KMS-11 (cell line): Measurements from ENCODE around the gene ZNF783.
A peak's percentile ranks its signal among the peaks of the same experiment; 100 is the strongest.

ENCODE experiments used
- H2AFZ ChIP-seq: fragments of 200-600 bp; sonication (generic); 2 replicates; pipeline ENCODE4 v1.6.1; 2016; ENCODE audit warnings: antibody characterized with exemption, mixed run types, low read depth
- H3K27ac ChIP-seq: fragments of 200-600 bp; sonication (generic); 2 replicates; pipeline ENCODE4 v1.6.1; 2016; ENCODE audit warnings: mild to moderate bottlenecking, mixed run types
- H3K27me3 ChIP-seq: fragments of 200-600 bp; sonication (generic); 2 replicates; pipeline ENCODE4 v1.6.1; 2017; ENCODE audit warnings: mild to moderate bottlenecking, low read depth, mixed run types, moderate library complexity; ENCODE audit not compliant: insufficient read depth
- H3K36me3 ChIP-seq: fragments of 200-600 bp; sonication (generic); 2 replicates; pipeline ENCODE4 v1.6.1; 2017; ENCODE audit warnings: mild to moderate bottlenecking, mixed run types; ENCODE audit not compliant: insufficient read depth
- H3K4me1 ChIP-seq: fragments of 200-600 bp; sonication (generic); 2 replicates; pipeline ENCODE4 v1.6.1; 2016; ENCODE audit warnings: mild to moderate bottlenecking, low read depth, mixed run types; ENCODE audit not compliant: poor library complexity, severe bottlenecking
- H3K4me2 ChIP-seq: fragments of 200-600 bp; sonication (generic); 2 replicates; pipeline ENCODE4 v1.7.0; 2016; ENCODE audit warnings: mild to moderate bottlenecking, mixed run types
- H3K4me3 ChIP-seq: fragments of 200-600 bp; sonication (generic); IDR thresholded peaks from 2 replicates; pipeline ENCODE4 v1.6.1; 2017; ENCODE audit warnings: low read depth, low read length, mixed read lengths; ENCODE audit not compliant: insufficient read depth
- H3K79me2 ChIP-seq: fragments of 200-600 bp; sonication (generic); 2 replicates; pipeline ENCODE4 v1.6.1; 2016; ENCODE audit warnings: low read depth, mixed run types; ENCODE audit not compliant: insufficient read depth
- H3K9ac ChIP-seq: fragments of 200-600 bp; sonication (generic); 2 replicates; pipeline ENCODE4 v1.6.1; 2016; ENCODE audit warnings: mild to moderate bottlenecking, mixed run types
- H4K20me1 ChIP-seq: fragments of 200-600 bp; sonication (generic); 2 replicates; pipeline ENCODE4 v1.6.1; 2016; ENCODE audit warnings: mild to moderate bottlenecking, mixed run types; ENCODE audit not compliant: insufficient read depth
- TF ChIP-seq, protein P1 (sequence below): fragments of 200-600 bp; sonication (generic); conservative IDR thresholded peaks from 2 replicates; pipeline ENCODE4 v1.6.1; 2017; ENCODE audit warnings: low read depth, mild to moderate bottlenecking, antibody characterized with exemption, low read length, moderate library complexity, mixed read lengths

Gene ZNF783

DNA sequence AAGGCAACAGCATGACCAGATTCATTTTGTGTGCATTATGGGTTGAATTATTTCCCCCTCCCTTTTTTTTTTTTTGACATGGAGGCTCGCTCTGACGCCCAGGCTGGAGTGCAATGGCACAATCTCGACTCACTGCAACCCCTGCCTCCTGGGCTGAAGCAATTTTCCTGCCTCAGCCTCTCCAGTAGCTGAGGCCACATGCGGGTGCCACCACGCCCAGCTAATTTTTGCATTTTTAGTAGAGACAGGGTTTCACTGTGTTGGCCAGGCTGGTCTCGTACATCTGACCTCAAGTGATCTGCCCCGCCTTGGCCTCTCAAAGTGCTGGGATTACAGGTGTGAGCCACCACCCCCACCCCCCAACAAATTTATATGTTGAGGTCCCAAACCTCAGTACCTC is 42.0 kb downstream of the ZNF783 start:
- no peak overlapping the region for H3K4me3 ChIP-seq
- no peak overlapping the region for H3K27ac ChIP-seq
- H3K27me3 ChIP-seq, result no peaks in the 10 kb centered on the region
- H4K20me1 ChIP-seq, result no peaks in the 10 kb centered on the region
- TF ChIP-seq, protein P1, sequence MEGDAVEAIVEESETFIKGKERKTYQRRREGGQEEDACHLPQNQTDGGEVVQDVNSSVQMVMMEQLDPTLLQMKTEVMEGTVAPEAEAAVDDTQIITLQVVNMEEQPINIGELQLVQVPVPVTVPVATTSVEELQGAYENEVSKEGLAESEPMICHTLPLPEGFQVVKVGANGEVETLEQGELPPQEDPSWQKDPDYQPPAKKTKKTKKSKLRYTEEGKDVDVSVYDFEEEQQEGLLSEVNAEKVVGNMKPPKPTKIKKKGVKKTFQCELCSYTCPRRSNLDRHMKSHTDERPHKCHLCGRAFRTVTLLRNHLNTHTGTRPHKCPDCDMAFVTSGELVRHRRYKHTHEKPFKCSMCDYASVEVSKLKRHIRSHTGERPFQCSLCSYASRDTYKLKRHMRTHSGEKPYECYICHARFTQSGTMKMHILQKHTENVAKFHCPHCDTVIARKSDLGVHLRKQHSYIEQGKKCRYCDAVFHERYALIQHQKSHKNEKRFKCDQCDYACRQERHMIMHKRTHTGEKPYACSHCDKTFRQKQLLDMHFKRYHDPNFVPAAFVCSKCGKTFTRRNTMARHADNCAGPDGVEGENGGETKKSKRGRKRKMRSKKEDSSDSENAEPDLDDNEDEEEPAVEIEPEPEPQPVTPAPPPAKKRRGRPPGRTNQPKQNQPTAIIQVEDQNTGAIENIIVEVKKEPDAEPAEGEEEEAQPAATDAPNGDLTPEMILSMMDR, result no peak
- no peaks in the 10 kb centered on the region for H3K79me2 ChIP-seq
- H3K4me2 ChIP-seq, result no peak overlapping the region
- H3K36me3 ChIP-seq, result no peaks in the 10 kb centered on the region
- H2AFZ ChIP-seq, result no peak overlapping the region
- H3K4me1 ChIP-seq, result no peaks in the 10 kb centered on the region
- no peak overlapping the region for H3K9ac ChIP-seq

DNA sequence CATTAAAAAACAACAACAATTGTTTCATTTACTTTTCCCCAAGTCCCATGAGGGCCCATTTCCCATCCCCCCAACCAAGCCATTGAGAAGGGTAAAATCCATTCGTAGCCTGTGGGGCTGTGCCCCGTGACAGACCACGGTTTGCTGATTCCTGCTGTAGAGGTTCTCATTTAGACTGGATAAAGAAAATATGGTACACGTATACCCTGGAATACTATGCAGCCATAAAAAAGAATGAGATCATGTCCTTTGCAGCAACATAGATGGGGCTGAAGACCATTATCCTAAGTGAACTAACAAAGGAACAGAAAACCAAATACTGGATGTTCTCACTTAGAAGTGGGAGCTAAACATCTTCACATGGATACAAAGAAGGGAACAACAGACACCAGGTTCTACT is 44.9 kb downstream of the ZNF783 start:
- Histone ChIP-seq H2AFZ (no peak overlapping the region), H3K4me3 (no peak overlapping the region), H3K4me2 (no peak overlapping the region), H3K27ac (no peak overlapping the region), H3K9ac (no peak overlapping the region), H4K20me1 (no peaks in the 10 kb centered on the region), H3K36me3 (no peaks in the 10 kb centered on the region), H3K79me2 (no peaks in the 10 kb centered on the region), H3K27me3 (no peaks in the 10 kb centered on the region), H3K4me1 (no peaks in the 10 kb centered on the region)
- TF ChIP-seq, protein P1, result no peak

DNA sequence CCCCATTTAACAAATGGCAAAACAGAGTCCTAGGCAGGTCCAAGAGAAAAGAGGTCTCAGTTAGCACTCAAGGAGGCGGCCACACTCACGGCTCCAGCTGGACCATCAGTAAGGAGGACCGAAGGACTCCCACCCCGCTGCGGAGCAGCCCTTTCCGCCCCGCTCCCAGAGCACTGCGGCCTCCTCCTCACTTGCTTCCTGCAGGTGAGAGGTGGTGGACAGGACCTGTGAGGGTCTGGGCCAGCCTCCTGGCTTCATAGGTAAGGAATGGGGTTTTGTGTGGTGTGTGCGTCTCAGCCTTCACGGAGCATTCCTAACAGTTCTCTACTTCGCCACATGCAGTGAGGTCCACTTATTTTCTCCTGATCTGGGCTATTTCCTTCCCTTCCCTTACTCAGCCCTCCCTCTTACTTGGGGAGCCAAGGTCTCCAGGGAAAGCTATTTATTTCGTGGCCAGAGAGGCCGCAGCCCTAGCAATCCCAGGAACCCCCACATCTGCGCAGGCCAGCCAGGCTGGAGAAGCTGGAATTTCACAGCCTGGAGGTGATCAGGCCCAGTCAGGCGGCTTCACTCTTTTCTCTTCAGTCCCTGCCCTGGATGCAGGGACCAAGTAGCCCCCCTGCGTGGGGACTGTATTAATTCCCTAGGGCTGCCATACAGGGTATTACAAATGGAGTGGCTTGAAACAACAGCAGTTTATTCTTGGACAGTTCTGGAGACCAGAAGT is 45.9 kb downstream of the ZNF783 start:
- Histone ChIP-seq H4K20me1 (no peaks in the 10 kb centered on the region), H3K36me3 (no peaks in the 10 kb centered on the region), H3K79me2 (no peaks in the 10 kb centered on the region), H3K27ac (no peak overlapping the region), H3K4me1 (no peaks in the 10 kb centered on the region), H3K9ac (no peak overlapping the region), H3K27me3 (no peaks in the 10 kb centered on the region), H3K4me3 (no peak overlapping the region), H2AFZ (no peak overlapping the region), H3K4me2 (no peak overlapping the region)
- TF ChIP-seq, protein P1, result no peak

DNA sequence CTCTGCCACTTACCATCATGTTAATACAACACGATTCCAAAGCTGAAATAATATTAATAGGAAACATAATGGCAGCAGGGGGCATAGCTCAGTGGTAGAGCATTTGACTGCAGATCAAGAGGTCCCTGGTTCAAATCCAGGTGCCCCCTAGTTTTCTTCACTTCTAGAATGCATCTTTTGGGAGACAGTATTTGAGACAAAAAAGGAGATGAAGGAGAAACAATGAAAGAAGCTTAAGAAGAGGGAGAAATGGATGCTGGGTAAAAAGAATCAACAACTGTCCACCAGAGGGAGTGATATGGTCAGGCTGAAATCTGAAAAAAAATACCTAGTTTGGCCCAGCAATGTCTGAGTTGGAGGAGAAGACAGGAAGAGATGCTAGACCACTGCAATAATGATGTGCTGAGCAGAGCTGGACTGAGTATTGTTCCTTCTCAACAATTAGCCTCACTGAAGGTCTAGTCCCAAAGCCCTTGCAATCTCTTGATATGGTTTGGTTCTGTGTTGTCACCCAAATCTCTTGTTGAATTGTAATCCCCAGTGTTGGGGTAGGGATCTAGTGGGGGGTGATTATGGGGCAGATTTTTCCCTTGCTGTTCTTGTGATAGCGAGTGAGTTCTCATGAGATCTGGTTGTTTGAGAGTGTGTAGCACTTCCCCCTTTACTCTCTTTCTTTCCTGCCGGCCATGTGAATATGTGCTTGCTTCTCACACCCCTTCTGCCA is 48.3 kb downstream of the ZNF783 start:
- Histone ChIP-seq H3K4me3 (no peak overlapping the region), H3K27ac (no peak overlapping the region), H3K4me2 (no peak overlapping the region), H3K9ac (no peak overlapping the region), H3K4me1 (no peaks in the 10 kb centered on the region), H3K36me3 (no peaks in the 10 kb centered on the region), H3K27me3 (no peaks in the 10 kb centered on the region), H3K79me2 (no peaks in the 10 kb centered on the region), H4K20me1 (no peaks in the 10 kb centered on the region), H2AFZ (0 out of 2 replicates have a peak overlapping the region, but pooled peaks have one; percentile 11)
- TF ChIP-seq, protein P1, result peak; percentile 83
